Stimulated activated CD4-positive, alpha-beta T cell treated with anti-CD3 and anti-CD28 coated beads, Interleukin-1b, Interleukin-23, amount 100 ng/mL, for 4 hours (primary cell): ENCODE results near the gene CNP.

ENCODE experiments used
- DNase-seq, 2 donors: peaks; one replicate each; pipeline ENCODE4 v3.0.0-alpha.2; 2020; ENCODE audit warnings: low read depth in 2 of 2

Gene CNP

DNA sequence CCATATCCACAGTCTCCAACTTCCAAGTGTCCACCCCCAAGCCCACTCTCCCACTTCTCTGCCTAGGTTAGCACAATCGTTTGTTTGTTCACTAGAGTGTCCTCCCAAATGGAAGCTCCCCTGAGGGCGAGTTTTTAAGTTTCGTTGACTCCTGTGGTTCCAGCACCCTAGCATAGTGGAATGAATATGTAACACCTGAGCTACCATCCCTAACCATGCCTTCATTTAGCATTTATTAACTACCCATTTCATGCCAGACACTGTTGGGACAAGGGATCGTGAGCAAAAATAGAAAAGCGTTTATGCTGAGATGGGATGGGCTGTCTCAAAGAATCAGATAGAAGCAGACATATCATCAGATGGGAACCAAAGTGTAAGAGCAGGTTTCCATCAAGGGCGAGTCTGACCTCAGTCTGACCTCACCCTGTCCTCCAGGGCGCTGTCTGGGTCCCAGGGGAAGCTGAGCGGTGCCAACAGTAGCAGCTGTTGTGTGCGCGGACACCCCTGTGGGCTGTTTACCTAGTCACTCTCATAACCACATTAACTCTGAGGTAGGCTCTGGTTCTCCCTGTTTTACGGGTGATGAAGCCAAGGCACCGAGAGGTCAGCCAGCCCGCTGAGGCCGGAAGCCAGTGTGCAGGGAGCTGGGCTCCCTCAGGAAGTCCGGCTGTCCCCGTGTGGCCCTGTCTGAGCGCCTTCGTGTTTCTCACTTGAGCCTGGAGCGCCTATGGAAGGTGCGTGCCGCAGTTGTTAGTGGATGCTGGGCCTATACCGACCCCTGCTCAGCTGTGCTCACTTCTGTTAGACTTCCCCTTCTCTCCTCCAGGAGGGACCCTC, 6.2 kb downstream of the CNP start:
- DNase-seq: no peak

DNA sequence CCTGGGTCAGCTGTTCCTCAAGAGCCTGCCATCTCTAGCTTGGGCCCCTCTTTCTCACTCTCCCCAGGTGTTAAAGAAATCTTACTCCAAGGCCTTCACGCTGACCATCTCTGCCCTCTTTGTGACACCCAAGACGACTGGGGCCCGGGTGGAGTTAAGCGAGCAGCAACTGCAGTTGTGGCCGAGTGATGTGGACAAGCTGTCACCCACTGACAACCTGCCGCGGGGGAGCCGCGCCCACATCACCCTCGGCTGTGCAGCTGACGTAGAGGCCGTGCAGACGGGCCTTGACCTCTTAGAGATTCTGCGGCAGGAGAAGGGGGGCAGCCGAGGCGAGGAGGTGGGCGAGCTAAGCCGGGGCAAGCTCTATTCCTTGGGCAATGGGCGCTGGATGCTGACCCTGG, 6.8 kb downstream of the CNP start:
- DNase-seq: no peak

DNA sequence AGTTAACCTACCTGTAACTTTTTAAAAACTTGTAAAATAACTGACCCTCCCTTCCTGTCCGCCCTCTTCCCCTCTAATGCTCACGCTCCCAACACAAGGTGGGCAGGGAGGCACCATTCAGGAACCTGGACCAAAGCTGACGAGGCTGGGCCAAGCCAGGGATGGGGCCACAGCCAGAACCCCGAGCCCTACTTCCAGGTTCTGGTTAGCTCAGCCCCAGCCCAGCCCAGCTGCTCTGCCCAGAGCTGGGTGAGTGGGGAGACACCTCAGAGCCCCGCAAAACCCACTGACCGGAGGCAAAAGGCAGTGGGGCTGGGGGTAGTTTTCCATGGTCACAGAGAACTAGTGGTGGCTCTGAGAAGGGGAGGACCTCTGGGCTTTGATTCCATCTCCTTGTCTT, 7.4 kb downstream of the CNP start:
- no peak for DNase-seq

DNA sequence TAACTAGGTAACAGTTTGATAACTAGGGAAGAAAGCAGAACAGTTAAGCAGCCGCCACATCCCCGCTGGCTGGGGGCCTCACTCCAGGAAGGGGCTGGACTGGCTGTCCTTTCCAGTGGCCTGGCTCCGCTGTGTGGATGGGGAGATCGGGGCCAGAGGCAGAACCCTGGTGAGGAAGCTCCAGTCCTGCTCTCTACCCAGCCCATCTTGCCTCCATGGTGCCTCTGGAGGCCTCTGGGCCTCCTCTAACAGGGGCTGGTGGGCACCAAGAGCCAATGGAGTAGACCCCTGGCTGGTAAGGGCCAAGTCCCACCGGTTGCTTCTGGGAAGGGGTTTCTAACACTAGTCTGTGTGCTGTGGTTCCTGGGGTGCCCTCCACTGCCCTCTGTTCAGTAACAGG, 8.1 kb downstream of the CNP start:
- DNase-seq: no peak

DNA sequence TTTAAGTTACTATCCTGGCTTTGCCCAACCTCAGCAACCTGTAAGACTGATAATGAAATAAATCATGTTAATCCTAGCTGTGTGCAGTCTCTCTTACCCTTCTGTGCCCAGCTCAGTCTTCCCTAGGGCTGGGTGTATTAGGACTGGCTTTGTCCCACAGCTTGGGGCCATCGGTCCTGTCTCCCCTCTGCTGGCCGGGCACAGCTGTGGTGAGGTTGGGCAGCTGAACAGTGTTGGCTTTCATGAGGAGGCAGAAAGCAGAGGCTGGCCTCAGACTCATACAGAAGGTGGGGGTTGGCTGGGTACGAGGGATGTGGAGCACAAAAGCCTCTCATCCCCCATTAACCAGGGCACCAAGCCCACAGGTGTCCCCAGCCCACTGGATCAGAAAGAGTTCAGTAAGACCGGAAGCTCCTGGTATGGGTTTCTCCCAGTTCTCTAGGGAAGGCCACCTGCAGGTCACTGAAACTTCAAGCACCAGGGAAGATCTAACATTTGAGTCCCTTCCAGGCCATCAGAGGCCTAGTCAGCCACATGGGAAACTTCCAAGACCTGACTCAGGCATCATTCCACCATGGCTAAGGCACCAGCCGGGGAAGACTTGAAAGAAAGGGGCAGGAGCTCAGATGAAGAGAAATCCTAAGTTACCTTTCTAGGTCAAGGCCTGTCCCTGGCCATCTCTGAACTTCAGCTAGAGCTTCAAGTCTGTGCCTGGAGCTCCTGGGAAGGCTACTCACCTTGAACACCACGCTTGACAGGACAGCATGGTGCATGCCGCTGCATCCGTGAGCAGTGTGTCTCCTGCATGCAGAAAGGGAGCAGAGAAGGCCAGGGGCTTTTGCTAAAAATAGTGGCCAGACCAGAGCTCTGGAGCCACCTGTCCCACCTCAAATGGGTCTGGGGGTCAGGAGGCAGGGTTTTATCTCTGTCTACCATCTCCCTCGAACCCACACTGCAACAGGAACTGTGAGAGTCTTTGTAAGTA, 8.8 kb downstream of the CNP start:
- DNase-seq: no peak

DNA sequence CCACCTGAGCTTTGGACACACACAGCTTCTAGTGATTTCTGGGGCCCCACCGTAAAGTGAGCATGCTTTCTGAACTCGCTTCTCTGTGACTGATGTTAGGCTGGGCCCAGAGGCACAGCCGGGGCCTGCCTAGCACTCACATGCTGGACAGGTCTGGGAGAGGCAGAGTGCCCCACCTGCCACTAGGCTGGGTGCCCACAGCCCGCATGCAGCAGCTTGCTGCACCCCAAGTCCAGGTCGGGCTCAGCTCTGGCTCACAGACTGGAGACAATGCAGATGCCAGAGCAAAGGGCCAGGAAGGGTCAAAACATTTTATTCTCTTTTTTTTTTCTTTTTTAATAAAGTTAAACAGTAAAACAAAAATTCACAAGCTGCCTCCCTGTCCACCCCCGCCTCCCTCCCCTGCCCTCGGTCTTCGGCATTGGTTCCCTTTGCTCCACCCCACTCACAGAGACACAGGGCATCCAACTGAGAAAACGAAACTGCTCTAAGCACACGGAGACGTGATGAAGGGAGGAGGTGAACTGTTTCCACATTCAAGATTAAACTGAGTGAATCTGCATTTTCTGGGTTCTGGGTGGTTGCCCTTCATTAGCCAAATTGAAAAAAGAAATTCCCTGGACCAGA, 9.7 kb downstream of the CNP start:
- DNase-seq: no peak

DNA sequence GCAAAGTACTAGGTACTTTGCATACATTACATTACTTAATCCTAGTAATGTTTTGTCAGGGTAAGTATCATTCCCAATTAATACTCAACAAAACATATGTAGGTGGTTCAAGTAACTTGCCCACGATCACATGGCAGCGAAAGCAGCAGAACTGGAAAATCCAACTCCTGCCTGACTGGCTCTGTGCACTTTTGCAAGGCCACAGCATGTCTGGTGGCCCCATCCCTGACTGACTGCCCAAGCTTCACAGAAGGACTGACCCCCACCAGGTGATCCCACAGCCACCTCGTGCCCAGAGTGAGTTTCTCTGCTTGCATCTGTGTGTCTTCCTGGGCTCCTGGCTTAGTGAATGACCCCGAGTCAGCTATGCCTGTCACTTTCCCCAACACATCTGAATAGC, 11.4 kb downstream of the CNP start:
- DNase-seq: no peak

DNA sequence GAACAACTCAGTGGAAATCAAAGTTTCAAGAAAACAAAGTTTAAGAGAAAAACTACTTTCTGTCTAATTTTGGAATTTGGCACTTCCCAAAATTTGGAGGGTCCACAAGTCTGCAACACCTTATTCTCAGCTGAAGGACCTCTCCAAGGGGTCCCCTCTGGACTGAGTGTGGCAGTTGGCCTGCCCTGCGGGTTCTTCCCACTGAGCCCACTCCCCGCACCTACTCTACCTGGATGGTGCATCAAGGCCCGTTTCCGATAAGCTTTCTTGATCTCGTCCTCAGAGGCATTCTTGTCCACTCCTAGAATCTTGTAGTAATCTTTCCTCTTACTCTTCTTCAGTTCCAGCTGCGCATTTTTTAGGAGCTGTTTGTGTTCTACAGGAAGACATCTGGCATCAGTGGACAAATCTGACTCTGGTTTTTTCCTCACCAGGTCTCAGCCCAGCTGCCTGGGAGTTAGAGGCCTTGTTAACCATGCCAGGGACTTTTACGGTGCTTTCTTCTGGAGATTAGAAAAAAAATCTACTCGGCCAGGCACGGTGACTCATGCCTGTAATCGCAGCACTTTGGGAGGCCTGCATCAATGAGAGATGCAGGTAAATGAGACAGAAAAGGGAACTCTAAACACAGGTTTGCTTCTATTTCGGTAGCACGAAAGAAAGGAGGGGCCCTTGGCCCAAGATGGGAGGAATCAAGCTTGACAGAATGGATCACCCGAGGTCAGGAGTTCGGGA, 15.6 kb downstream of the CNP start:
- no peak for DNase-seq

DNA sequence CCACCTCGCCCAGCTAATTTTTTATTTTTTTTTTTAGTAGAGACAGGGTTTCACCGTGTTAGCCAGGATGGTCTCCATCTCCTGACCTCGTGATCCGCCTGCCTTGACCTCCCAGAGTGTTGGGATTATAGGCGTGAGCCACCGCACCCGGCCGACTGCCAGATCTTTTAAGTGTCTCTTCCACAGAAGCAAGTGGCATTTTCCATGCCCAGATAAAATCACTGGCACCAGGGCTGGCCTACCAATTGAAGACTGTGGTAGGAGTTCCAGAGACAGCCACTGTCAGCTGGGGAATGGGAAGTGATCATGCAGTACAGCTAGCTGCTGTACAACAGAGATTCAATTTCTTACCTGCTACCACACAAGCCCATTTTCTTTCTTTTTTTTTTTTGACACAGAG, 17.9 kb downstream of the CNP start:
- DNase-seq: no peak

DNA sequence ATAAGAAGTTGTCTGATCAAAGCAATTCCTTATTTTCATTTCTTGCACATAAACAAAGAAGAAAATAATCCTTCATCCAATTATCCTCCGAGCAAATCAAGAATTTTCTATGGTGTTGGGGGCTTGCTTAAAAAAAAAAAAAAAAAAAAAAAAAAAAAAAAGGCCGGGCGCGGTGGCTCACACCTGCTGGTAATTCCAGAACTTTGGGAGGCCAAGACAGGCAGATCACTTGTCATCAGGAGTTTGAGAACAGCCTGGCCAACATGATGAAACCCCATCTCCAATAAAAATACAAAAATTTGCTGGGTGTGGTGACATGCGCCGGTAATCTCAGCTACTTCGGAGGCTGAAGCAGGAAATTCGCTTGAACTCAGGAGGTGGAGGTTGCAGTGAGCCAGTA, 19.3 kb downstream of the CNP start:
- no peak for DNase-seq

DNA sequence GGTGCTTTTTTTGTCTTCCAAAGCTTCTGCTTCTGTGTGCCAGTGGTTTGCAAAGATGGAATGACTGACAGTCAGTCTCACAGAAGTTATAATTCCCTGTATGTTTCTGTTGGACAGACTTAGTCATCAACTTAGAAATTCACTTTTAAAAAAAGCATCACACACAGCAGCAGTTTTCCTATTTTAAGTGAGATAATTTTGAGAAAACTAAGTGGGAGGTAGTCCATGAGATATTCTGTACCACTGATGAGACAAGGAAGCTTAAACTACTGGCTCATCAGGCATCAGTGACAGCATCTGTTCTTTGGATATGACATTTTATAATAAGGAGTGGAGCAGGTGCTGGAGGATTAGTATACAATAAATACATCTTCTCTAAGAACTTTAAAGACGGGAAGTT, 20.0 kb downstream of the CNP start:
- DNase-seq: no peak

DNA sequence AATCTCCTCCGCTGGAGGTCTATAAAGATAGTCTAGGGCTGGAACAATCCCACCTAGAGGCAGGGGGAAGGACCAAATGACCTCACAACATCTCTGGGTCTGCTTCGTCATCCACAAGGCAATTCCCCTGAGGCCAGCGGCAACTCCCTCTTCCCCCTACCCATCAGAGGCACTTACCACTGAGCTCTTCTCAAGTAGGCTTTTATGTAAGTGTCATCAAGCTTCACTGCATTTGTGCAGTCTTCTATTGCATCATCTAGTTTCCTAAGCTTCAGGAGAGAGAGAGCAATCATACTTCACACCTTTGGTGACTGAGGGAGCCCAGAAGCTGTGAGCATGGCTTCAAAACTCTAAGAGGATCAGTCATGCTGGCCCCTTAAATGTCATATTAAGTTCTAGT, 21.0 kb downstream of the CNP start:
- DNase-seq: no peak

DNA sequence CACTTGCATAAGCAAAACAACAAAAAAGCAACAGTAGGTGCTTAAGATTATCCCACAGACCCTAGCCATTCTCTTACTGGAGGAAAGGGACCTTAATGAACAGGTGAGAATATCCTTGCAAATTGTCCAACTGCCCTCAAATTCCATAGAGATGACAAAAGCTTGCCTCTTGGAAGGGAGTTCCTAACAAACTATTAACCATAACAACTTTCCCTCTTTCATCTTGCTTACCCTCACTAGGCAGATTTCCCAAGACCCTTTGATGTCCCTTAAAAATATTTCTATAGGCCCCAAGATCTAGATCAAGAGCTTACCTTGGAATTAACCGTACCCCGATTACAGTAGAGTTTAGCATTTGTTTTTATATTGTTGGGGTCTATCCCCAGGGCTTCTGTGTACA, 21.8 kb downstream of the CNP start:
- no peak for DNase-seq

DNA sequence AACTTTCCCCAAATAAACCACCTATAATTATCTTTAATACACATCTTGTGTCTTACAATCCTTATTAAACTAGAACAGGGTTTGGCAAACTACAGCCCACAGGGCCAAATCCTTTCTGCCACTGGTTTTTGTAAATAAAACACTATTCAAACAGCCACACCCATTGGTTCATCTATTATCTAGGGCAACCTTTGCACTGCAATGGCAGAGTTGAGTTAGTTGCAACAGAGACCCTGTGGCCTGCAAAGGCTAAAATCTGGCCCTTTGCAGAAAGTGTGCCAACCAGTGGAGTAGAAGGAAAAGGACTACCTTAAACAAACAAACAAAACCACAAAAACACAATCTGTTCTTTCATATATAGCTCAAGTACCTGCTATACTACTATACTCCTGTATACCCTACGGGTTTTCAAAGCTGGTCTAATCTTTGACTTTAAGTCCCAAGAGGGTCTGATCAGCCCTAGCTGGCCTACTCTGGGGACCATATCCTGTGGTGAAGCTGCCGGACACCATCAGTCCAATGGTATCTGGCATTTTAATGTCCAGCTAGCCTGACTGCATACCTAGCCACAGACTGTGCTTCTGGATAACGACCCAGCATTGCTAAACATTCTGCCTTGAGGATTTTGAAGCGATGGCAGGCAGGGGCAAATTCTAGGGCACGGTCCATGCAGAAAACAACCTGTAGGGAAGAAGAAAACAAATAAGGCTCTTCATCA, 23.3 kb downstream of the CNP start:
- no peak for DNase-seq

DNA sequence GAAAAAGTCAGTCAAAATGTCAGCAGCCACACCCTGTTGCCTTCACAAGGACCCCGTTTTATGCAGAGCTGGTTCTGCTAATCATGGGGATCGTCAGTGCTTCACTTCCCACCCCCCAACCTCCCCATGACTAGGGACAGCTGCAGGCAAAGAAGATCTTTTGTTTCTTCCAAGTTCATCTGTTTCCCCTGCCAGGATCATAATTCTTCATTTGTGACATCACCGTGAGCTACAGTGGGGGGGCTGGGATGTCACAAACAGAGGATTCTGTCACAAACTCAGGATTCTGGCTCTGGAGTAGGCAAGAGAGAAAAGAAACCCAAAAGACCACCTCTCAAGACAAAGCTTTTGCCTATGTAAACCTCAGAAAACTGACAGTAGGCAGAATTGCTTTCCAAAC, 26.0 kb downstream of the CNP start:
- DNase-seq: no peak

DNA sequence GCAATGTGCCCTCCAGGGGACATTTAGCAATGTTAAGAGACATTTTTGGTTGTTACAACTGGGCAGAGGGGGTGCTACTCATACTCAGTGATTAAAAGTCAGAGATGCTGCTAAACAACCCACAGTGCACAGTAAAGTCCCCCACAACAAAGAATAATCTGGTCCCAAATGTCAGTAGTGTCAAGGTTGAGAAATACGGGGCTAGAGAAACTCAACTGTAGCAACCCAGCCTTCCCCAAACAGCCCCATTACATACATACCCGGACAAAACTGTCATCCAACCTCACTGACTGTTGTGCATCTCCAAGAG, 30.2 kb downstream of the CNP start:
- no peak for DNase-seq

DNA sequence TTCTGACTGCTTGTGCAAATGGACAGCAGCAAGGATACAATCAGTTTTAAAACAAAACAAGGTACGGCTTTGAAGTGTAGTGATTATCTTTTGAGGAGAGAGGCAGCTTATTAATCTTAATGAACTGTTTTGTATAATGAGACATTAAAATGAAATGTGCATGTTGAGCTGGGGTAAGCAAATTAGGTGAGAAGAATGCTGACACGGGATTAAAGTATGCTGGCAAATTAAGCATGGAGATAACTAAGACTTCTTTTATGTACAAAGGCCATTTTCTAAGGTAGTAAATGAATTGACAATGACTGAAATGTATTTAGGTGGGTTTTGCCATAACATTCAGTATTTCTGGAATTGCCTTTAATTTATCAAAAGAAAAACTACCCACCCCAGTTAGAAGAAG, 31.9 kb downstream of the CNP start:
- no peak for DNase-seq

DNA sequence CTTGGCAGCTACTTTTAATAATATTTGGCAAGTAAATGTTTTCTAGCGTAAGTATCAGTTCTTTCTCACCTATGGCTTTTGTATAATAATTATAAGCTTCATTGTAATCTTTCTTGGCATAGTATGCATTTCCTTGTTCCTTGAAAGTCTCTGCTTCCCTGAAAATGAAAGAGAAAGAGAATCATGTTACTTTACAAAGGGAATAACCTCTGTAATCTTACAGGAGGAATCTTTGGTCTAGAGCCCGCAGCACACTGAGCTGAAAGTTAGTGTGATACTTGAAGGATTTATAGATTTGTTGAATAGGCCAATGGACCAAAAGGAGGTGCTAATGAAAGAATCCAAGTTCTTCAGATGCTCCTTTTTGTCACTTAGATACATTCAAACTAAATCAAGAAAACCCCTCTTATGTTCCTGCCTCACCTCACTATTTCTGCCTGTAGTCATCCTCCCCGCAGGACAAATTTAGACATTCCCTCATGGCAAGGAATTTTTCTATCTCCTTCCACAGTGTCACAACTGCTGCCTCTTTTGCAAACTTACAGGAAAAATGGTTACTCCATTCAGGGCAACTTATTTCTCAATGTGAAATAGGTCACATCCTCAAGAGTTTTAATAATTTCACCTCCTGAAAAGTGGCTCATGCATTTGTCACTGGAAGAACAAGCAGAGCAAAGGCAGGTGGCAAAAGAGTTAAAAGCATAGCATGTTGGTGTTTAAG, 34.0 kb downstream of the CNP start:
- no peak for DNase-seq

DNA sequence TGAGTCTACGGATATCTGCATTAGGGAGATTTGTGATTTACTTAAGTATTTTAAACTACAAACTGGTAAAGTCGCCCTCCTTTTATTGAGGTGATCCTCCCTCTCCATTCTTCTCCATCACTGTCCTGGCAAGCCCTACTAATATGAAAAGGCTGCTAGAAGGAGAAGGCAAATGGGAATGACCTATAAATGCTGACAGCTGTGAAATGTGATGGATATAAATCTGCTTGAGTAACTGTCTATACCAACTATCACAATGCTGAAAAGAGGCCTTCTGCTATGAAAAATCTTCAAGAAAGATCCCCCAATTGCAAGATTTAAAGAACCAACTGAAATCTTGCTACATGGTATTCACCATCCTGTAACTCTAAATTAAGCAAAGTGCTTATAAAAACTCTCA, 35.1 kb downstream of the CNP start:
- DNase-seq: no peak

DNA sequence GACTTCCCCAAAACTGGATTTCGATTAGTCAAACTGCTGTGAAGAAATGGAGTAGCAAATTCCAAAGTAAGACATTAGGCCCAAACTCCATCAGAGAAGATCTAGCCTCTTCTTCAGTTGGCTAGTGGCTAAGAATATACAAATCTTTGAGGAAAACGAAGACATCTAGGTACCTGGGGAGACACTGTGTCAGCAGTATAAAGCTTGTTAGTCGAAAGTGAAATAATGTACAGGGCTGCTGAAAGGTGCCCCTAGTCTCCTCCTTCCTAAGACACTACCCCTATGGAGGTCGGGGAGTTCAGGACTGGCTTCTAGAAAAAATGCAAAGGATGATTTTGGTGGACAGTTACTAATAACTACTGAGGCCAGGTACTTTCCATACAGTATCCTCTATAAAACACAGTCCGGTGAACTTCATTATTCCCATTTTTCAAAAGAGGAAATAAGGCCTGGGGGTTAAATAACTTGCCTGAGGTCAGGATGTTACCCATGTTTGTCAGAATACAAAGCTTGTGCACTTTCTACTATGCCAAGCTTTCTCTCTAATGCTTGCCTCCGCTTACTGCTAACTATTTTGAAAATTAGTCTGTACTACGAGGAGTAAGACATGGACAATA, 35.7 kb downstream of the CNP start:
- DNase-seq: no peak
